ENCODE results near the gene PRRC2A.
A peak's percentile ranks its signal among the peaks of the same experiment; 100 is the strongest.

PRRC2A gene

DNA sequence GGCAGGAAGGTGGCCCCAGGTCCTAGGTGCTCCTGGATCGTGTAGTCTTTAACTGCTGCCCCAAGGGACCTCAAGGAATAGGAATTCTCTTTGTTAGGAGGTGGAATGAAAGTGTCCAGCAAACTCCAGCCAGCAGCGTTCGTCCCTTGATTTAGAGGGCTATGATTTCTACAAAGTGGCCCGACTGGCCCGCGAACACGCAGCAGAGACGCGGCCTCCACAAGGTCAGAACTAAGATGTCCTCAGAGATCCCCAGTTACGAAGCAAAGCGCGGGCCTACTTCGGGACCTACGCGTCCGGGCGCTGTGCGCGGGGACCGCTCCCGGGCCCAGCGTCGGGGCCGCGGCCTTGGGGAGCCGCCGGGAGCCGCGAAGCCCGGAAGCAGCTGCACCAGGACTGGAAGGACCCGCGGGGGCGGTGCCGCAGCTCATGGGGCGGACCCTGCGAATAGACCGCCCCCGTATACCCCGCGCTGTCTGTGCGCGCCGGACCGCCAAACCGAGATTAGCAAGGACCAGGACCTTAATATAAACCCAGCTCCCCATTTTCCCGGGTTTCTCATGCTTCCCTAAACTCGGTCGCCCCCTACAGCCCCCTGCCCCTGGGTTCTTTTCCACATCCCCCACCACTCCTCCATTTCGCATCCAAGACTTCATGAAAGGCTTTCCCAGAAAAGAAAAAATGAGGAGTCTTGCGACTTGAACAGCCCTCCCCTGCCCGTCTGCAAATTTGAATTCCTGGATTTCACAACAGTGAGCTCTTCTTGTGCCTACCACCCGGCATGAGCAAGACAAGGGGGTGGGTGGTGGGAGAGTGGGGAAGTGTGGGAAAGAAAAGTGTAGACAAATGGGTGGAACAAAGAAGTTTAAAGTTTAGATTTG is 40.1 kb downstream of the PRRC2A start, which contains the start of gene C6orf47:
Gene C6orf47, minus strand, starts transcription at position 398 of the 881 bp plus-strand sequence. CDS start 831 bp downstream, outside the sequence.
- H3K27me3 ChIP-seq (ENCODE audit: control insufficient read depth in 2 of 2, insufficient read depth in 2 of 2, low read length in 2 of 2): no peaks in the 10 kb centered on the region
- H3K4me3 ChIP-seq (ENCODE audit: low read length in 2 of 2): peak within 1 kb of the TSS; percentile 97 to 98
- no peaks in the 10 kb centered on the region for H3K9me3 ChIP-seq (ENCODE audit: control insufficient read depth in 2 of 2, low read length in 2 of 2)
- peak within 1 kb of the TSS; percentile 80 to 96 for H3K9ac ChIP-seq (ENCODE audit: low read depth in 1 of 2, low read length in 2 of 2)
- peaks cover 3 to 41% of the 10 kb centered on the region in 2 donors for H3K36me3 ChIP-seq (ENCODE audit: control insufficient read depth in 2 of 2, insufficient read depth in 2 of 2, low read length in 2 of 2)
- H3K27ac ChIP-seq (ENCODE audit: low read depth in 2 of 2, low read length in 2 of 2): peak within 1 kb of the TSS; percentile 81 to 92
- peaks cover 36 to 43% of the 10 kb centered on the region in 2 donors for H3K4me1 ChIP-seq (ENCODE audit: control insufficient read depth in 2 of 2, insufficient read depth in 2 of 2, low read length in 2 of 2)

GRCh38 chr6:31661262-31662123 is 41.0 kb downstream of the PRRC2A start:
- peak overlapping the region; percentile 70 to 80 for H3K9ac ChIP-seq (ENCODE audit: low read depth in 1 of 2, low read length in 2 of 2)
- peaks cover 32 to 42% of the 10 kb centered on the region in 2 donors for H3K4me1 ChIP-seq (ENCODE audit: control insufficient read depth in 2 of 2, insufficient read depth in 2 of 2, low read length in 2 of 2)

DNA sequence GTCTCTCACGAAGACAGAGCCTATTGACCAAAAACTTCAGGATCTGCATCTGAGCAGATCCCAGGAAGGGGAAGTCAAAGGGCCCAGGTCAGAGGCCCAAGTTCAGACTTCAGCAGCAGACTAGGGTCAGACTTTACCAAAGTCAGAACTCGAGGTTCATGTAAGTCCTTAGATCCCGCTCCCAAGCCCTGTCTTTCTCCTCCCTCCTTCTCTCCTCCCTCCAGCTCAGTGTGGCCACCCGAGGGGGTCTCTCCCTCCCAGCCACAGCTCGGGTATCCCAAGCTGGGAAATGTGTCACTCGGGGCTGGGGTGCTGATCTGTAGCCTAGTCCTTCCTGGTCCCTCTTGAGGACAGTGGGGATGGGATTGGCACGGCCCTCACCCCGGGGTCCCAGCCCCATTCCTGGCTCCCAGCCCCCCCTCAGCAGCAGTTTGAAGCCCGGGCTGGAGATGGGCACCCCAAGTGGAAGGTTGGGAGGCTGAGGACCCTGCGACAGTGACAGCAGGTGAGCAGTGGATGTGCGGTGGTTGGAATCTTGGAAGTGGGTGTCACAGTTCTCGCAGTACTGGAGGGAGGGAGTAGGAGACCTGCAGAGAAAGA is 41.7 kb downstream of the PRRC2A start:
- Histone ChIP-seq H3K27me3 (ENCODE audit: control insufficient read depth in 2 of 2, insufficient read depth in 2 of 2, low read length in 2 of 2) (no peaks in the 10 kb centered on the region), H3K4me3 (ENCODE audit: low read length in 2 of 2) (no peak overlapping the region), H3K4me1 (ENCODE audit: control insufficient read depth in 2 of 2, insufficient read depth in 2 of 2, low read length in 2 of 2) (peaks cover 38 to 47% of the 10 kb centered on the region in 2 donors), H3K9me3 (ENCODE audit: control insufficient read depth in 2 of 2, low read length in 2 of 2) (no peaks in the 10 kb centered on the region), H3K27ac (ENCODE audit: low read depth in 2 of 2, low read length in 2 of 2) (peak overlapping the region in 1 of 2 donors; percentile 23), H3K36me3 (ENCODE audit: control insufficient read depth in 2 of 2, insufficient read depth in 2 of 2, low read length in 2 of 2) (peaks cover 3 to 29% of the 10 kb centered on the region in 2 donors), H3K9ac (ENCODE audit: low read depth in 1 of 2, low read length in 2 of 2) (no peak overlapping the region)

More at GRCh38 chr6:31661262-31662123, 41.0 kb downstream of the PRRC2A start:
- Histone ChIP-seq H3K27me3 (ENCODE audit: control insufficient read depth in 2 of 2, insufficient read depth in 2 of 2, low read length in 2 of 2) (no peaks in the 10 kb centered on the region), H3K36me3 (ENCODE audit: control insufficient read depth in 2 of 2, insufficient read depth in 2 of 2, low read length in 2 of 2) (peaks cover 3 to 33% of the 10 kb centered on the region in 2 donors), H3K4me3 (ENCODE audit: low read length in 2 of 2) (peak overlapping the region; percentile 97 to 98), H3K9me3 (ENCODE audit: control insufficient read depth in 2 of 2, low read length in 2 of 2) (no peaks in the 10 kb centered on the region), H3K27ac (ENCODE audit: low read depth in 2 of 2, low read length in 2 of 2) (peak overlapping the region; percentile 81 to 92)

- H3K27me3 ChIP-seq (ENCODE audit: control insufficient read depth in 2 of 2, insufficient read depth in 2 of 2, low read length in 2 of 2): no peaks in the 10 kb centered on the region
- peaks cover 35 to 47% of the 10 kb centered on the region in 2 donors for H3K4me1 ChIP-seq (ENCODE audit: control insufficient read depth in 2 of 2, insufficient read depth in 2 of 2, low read length in 2 of 2)
- peak overlapping the region; percentile 17 to 95 for H3K9ac ChIP-seq (ENCODE audit: low read depth in 1 of 2, low read length in 2 of 2)
- no peaks in the 10 kb centered on the region for H3K9me3 ChIP-seq (ENCODE audit: control insufficient read depth in 2 of 2, low read length in 2 of 2)
- H3K4me3 ChIP-seq (ENCODE audit: low read length in 2 of 2): peak overlapping the region; percentile 88 to 95
- peak overlapping the region in 1 of 2 donors; percentile 99 for H3K27ac ChIP-seq (ENCODE audit: low read depth in 2 of 2, low read length in 2 of 2)
- H3K36me3 ChIP-seq (ENCODE audit: control insufficient read depth in 2 of 2, insufficient read depth in 2 of 2, low read length in 2 of 2): peaks cover 13 to 30% of the 10 kb centered on the region in 2 donors
These were observed 42.8 kb downstream of the PRRC2A start for GRCh38 chr6:31663126-31663960.

GRCh38 chr6:31663961-31664789 is 43.7 kb downstream of the PRRC2A start:
- peaks cover 21 to 36% of the 10 kb centered on the region in 2 donors for H3K36me3 ChIP-seq (ENCODE audit: control insufficient read depth in 2 of 2, insufficient read depth in 2 of 2, low read length in 2 of 2)

DNA sequence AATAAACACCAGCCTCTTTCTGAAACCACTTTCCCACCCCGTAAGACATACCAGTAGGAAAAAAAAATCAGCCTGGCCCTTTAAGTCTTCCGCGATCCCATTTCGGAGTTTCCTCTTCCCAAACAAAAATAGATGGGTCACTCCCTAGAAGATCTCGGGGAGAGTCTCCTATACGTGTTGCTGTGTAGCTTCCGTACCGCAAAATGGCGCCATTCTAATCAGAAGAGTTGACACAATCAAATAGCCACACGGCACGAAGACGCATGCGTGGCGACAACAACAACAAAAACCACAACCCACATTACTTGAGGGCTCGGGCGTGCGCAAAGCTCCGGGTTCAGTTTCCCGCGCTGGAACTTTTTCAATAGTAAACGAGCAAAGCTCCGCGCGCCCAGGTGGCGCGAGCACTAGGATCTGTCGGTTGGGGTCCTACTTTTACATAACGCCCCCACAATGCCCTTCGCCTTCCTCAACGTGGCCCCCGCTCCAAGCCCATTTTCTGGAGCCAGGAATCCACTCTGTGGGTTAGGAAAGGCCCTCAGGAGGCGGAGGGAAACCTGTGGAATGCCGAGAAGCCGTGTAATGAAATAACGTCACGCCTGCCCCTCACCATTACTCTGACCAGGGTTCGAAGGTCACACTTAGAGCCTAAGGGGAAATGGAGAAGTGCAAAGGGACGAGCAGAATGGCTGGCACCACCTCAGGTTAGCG is 44.4 kb downstream of the PRRC2A start, which contains the start of gene GPANK1:
Gene GPANK1, minus strand, starts transcription at position 208 of the 711 bp plus-strand sequence. CDS start 519 bp downstream, outside the sequence.
- H3K9me3 ChIP-seq (ENCODE audit: control insufficient read depth in 2 of 2, low read length in 2 of 2): no peaks in the 10 kb centered on the region
- H3K4me3 ChIP-seq (ENCODE audit: low read length in 2 of 2): peak within 1 kb of the TSS; percentile 88 to 95
- peaks cover 29 to 42% of the 10 kb centered on the region in 2 donors for H3K36me3 ChIP-seq (ENCODE audit: control insufficient read depth in 2 of 2, insufficient read depth in 2 of 2, low read length in 2 of 2)
- H3K27me3 ChIP-seq (ENCODE audit: control insufficient read depth in 2 of 2, insufficient read depth in 2 of 2, low read length in 2 of 2): no peaks in the 10 kb centered on the region
- H3K27ac ChIP-seq (ENCODE audit: low read depth in 2 of 2, low read length in 2 of 2): peak within 1 kb of the TSS; percentile 98 to 99
- peaks cover 21 to 33% of the 10 kb centered on the region in 2 donors for H3K4me1 ChIP-seq (ENCODE audit: control insufficient read depth in 2 of 2, insufficient read depth in 2 of 2, low read length in 2 of 2)
- peak within 1 kb of the TSS; percentile 95 to 98 for H3K9ac ChIP-seq (ENCODE audit: low read depth in 1 of 2, low read length in 2 of 2)

More at GRCh38 chr6:31663961-31664789, 43.7 kb downstream of the PRRC2A start:
- Histone ChIP-seq H3K9me3 (ENCODE audit: control insufficient read depth in 2 of 2, low read length in 2 of 2) (no peaks in the 10 kb centered on the region), H3K27ac (ENCODE audit: low read depth in 2 of 2, low read length in 2 of 2) (peak overlapping the region; percentile 98 to 99), H3K9ac (ENCODE audit: low read depth in 1 of 2, low read length in 2 of 2) (peak overlapping the region; percentile 95 to 98), H3K4me1 (ENCODE audit: control insufficient read depth in 2 of 2, insufficient read depth in 2 of 2, low read length in 2 of 2) (peaks cover 27 to 40% of the 10 kb centered on the region in 2 donors), H3K27me3 (ENCODE audit: control insufficient read depth in 2 of 2, insufficient read depth in 2 of 2, low read length in 2 of 2) (no peaks in the 10 kb centered on the region), H3K4me3 (ENCODE audit: low read length in 2 of 2) (peak overlapping the region; percentile 88 to 95)

GRCh38 chr6:31665501-31666336 is 45.2 kb downstream of the PRRC2A start, which contains the start of gene CSNK2B:
Gene CSNK2B (plus strand): TSS chr6:31666080. CDS start chr6:31666832, 752 bp downstream.
- Histone ChIP-seq H3K4me3 (ENCODE audit: low read length in 2 of 2) (peak within 1 kb of the TSS; percentile 88 to 95), H3K9ac (ENCODE audit: low read depth in 1 of 2, low read length in 2 of 2) (peak within 1 kb of the TSS; percentile 95 to 98), H3K4me1 (ENCODE audit: control insufficient read depth in 2 of 2, insufficient read depth in 2 of 2, low read length in 2 of 2) (peaks cover 21 to 31% of the 10 kb centered on the region in 2 donors), H3K9me3 (ENCODE audit: control insufficient read depth in 2 of 2, low read length in 2 of 2) (no peaks in the 10 kb centered on the region), H3K27me3 (ENCODE audit: control insufficient read depth in 2 of 2, insufficient read depth in 2 of 2, low read length in 2 of 2) (no peaks in the 10 kb centered on the region), H3K36me3 (ENCODE audit: control insufficient read depth in 2 of 2, insufficient read depth in 2 of 2, low read length in 2 of 2) (peaks cover 36 to 48% of the 10 kb centered on the region in 2 donors), H3K27ac (ENCODE audit: low read depth in 2 of 2, low read length in 2 of 2) (peak within 1 kb of the TSS; percentile 98 to 99)
